Measurements from ENCODE around the gene OR10J5.
"Not testable (repeated sequence)": the region's sequence is repeated elsewhere in the genome, so short reads cannot be mapped to it uniquely, and the experiment has no call there.

The OR10J5 gene

DNA sequence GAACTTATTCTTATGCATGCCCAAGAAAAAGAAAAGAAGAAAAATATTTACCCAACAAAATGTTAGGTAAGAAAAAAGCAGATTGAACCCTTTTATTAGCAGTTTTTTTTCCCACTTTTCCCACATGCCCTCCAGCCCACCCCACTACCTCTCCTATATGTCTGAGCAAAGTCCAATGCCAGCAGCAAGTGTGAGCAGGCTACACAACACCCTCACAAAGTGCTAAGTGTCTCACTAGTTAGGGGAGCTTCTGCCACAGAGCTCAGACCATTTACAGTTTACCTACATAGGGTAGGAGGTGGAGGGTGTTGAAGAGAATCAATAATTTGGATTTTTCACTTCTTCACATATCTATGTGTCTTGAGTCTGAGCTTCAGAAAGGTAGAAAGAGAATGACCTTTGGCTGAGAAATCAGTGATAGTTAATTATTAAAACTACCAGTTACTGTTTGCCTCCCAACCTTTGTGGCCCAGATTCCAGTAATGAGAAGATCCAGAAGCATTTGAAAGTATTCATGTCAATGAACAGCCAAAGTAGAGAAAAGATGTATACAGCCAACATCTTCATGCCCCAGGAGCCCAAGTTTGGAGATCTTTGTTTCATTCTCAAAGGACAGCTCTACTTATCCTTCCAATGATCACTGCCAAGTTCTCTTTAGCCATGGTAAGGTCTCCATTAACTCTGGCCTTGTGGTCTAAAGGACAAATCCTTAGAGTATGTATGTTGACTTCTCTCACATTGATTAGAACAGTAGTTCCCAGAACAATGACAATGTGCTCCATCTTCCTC is 26.2 kb downstream of the OR10J5 start:
- TF ChIP-seq, protein P1, sequence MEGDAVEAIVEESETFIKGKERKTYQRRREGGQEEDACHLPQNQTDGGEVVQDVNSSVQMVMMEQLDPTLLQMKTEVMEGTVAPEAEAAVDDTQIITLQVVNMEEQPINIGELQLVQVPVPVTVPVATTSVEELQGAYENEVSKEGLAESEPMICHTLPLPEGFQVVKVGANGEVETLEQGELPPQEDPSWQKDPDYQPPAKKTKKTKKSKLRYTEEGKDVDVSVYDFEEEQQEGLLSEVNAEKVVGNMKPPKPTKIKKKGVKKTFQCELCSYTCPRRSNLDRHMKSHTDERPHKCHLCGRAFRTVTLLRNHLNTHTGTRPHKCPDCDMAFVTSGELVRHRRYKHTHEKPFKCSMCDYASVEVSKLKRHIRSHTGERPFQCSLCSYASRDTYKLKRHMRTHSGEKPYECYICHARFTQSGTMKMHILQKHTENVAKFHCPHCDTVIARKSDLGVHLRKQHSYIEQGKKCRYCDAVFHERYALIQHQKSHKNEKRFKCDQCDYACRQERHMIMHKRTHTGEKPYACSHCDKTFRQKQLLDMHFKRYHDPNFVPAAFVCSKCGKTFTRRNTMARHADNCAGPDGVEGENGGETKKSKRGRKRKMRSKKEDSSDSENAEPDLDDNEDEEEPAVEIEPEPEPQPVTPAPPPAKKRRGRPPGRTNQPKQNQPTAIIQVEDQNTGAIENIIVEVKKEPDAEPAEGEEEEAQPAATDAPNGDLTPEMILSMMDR (IDR thresholded peaks at IDR 0.05; ENCODE audit: low read depth, low read length), result no peak
- H3K4me3 ChIP-seq (ENCODE audit: low read depth, low read length), result no peak overlapping the region

- TF ChIP-seq, protein P1 (IDR thresholded peaks at IDR 0.05; ENCODE audit: low read depth, low read length), result no peak
- H3K4me3 ChIP-seq (ENCODE audit: low read depth, low read length), result no peak overlapping the region
These were observed 26.9 kb downstream of the OR10J5 start for GRCh38 chr1:159508951-159509350.

DNA sequence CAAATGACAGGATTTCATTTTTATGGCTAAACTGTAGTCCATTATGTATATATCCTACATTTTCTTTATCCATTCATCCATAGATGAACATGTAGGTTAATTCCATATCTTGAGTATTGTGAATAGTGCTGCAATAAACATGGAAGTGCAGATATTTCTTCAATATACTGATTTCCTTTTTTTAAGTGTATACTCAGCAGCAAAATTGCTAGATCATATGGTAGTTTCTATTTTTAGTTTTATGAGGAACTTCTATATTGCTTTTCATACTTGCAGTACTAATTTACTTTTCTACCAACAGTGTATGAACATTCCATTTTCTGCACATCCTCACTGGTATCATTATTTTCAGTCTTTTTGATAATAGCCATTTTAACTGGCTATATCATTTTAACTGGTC is 30.1 kb downstream of the OR10J5 start:
- H3K4me3 ChIP-seq (ENCODE audit: low read depth, low read length), result no peak overlapping the region
- TF ChIP-seq, protein P1 (IDR thresholded peaks at IDR 0.05; ENCODE audit: low read depth, low read length), result no peak

DNA sequence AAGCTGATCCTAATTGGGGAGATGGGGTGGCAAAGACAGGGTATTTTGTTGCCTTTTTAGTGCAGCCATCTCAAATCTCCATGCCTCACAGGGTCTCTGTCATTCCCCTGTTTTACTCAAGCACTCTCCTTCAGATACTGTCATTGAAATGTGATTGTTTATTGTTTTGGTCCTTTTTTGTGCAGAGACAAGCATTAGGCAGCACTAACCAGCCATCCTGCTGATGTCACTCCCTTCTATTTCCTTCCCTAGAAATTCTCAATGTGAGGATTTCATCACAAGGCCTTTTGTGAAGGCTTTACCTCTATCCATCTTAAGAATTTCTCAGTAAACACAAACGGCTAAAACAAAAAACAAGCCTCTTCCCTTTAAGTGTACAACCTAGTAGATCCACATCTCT is 34.7 kb downstream of the OR10J5 start:
- no peak overlapping the region for H3K4me3 ChIP-seq (ENCODE audit: low read depth, low read length)
- TF ChIP-seq, protein P1 (IDR thresholded peaks at IDR 0.05; ENCODE audit: low read depth, low read length), result no peak

- not testable (repeated sequence) for H3K4me3 ChIP-seq (ENCODE audit: low read depth, low read length)
These were observed 41.1 kb downstream of the OR10J5 start for GRCh38 chr1:159494513-159495210.

DNA sequence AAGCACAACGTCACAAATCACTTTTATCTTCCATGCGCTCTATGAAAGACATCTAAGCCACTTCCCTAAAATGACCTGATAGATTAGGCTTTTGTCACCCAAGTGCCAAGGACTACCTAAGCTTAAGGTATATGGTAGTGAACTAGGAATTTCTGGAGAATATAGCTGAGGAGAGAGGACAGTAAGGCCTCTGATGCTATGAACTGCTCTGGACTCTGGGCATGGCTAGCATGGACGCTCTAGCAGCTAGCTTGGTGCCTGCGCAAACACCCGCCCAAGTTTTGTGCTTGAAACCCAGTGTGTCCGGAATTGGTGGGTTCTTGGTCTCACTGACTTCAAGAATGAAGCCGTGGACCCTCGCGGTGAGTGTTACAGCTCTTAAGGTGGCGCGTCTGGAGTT is 42.5 kb downstream of the OR10J5 start:
- TF ChIP-seq, protein P1 (IDR thresholded peaks at IDR 0.05; ENCODE audit: low read depth, low read length), result no peak
- no peak overlapping the region for H3K4me3 ChIP-seq (ENCODE audit: low read depth, low read length)

DNA sequence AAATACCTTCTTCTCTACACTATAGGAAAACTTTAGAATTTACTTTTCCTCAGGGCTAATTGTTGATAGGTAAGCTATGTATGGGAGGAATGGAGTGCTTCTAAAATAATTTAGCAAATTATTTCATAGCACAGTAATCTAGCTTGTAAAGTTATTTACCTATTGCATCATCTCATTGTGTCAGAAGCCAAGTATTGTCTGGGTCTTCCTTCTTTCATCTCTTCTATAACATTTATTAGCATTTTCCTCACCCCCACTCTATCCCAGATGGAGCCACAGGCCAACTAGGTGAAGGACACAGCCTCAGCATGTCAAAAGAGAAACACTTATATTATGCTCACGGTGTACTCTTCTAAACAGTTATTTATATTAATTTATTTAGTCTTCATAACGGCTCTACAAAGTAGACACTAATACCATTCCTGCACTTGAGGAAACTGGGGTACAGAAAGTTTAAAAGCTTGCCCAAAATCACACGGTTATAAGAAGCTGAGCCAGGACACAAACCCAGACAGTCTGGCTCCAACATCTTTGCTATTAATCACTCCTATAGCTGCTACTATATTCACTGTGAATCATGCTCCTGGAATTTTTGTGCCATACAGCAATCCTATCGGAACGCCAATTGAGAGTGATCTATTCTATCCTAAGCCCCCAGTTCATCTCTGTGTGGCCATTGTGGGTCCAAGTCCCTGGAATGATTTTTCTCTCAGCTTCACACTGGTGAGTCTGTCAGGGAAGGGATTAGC is 43.1 kb downstream of the OR10J5 start:
- TF ChIP-seq, protein P1 (IDR thresholded peaks at IDR 0.05; ENCODE audit: low read depth, low read length), result no peak
- H3K4me3 ChIP-seq (ENCODE audit: low read depth, low read length), result no peak overlapping the region

Data from WI38 (cell line).